GM18861 (cell line): ENCODE results near the gene DAGLA.

ENCODE experiments used
- ATAC-seq: cut with Tn5 transposase; IDR thresholded peaks from one replicate; pipeline ENCODE4 v1.9.1; 2021; ENCODE audit not compliant: unreplicated experiment

DAGLA gene

DNA sequence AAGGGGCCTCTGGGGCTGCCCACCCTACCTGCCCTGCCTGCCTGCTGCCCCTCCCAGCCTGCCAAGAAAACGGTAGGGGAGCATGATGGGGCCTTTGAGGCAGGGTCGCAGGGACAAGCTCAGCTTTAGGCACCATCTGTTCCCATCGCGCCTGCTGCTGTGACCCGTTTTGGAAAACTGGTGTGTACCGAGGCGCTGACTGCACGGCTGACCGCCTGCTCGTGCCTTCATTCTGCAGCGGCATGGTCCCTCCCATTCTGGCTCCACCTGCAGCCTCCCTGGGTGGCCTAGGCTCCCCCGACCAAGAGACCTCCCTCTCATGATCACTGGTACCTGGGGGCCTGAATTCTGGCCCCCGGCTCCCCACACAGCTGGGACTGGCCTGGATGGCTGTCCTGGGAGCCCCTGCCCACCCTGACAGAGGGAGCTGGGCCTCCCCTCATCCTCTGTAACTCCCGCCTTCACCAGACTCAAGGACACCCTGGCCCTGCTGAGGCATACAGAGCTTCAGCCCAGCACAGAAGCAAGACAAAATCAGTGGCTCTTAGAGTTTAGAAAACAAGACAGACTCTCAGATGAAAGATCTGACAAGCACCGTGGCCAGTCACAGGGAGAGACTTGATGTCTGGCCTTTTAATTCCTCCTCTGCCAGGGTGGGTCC is 65.7 kb downstream of the DAGLA start:
- no peak for ATAC-seq

GRCh38 chr11:61746442-61747191 is 66.4 kb downstream of the DAGLA start:
- no peak for ATAC-seq

- ATAC-seq, result peak; percentile 49
These were observed 67.2 kb downstream of the DAGLA start for GRCh38 chr11:61747192-61747966.

GRCh38 chr11:61747967-61748285 is 67.7 kb downstream of the DAGLA start:
- ATAC-seq, result no peak

GRCh38 chr11:61749591-61750217 is 69.5 kb downstream of the DAGLA start:
- no peak for ATAC-seq

GRCh38 chr11:61750631-61751273 is 70.6 kb downstream of the DAGLA start:
- ATAC-seq, result no peak

DNA sequence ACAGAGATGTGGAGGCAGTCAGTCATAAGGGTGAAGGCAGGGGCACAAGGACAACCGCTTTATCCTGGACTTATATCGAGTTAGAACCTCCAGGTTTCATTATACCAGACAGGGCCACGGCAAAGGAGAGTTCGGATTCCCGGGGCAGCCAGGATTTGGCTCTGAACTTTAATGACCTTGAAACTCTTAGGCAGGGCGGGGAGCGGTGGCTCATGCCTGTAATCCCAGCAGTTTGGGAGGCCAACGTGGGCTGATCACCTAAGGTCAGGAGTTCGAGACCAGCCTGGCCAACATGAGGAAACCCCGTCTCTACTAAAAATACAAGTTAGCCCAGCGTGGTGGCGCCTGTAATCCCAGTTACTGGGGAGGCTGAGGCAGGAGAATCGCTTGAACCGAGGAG is 71.2 kb downstream of the DAGLA start:
- ATAC-seq, result no peak

DNA sequence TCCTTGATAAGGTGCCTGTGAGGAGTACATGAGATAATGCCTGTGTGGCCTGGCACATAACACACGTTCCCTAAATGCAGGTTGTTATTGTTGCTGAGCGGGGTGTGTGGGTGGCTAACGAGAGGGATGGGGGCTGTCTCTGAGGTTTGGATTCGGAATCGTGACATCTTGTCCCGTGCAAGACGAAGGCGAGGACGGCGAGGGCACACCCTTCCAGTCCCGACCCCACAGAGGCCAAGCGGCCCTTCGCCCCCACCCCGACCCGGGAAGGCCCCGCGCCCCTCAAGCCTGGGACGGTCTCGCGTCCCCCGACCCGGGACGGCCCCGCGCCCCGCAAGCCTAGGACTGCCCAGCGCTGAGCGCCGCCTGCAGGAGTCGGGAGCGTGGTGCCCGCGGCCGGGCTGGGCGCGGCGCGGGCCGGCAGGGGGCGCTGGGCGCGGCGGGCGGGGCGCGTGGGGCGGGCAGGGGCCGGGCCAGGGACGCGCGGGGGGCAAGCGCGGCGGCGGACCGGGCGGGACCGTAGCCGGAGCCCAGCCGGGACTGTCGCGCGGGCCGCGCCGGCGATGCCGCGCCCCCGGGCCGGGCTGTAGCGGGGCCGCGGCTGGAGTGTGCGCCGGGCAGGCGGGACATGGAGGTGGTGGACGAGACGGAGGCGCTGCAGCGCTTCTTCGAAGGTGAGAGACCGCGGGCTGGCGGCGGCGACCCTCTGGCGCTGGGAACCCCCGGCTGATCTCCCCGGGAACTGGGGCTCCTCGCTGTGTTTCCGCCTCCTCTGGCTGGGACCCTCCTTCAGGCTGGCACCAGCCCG is 72.1 kb downstream of the DAGLA start, which contains the start of gene MYRF:
TSS of gene MYRF (plus strand) at position 520 of the 808 bp plus-strand sequence. CDS start at position 629, 109 bp downstream.
- no peak for ATAC-seq

DNA sequence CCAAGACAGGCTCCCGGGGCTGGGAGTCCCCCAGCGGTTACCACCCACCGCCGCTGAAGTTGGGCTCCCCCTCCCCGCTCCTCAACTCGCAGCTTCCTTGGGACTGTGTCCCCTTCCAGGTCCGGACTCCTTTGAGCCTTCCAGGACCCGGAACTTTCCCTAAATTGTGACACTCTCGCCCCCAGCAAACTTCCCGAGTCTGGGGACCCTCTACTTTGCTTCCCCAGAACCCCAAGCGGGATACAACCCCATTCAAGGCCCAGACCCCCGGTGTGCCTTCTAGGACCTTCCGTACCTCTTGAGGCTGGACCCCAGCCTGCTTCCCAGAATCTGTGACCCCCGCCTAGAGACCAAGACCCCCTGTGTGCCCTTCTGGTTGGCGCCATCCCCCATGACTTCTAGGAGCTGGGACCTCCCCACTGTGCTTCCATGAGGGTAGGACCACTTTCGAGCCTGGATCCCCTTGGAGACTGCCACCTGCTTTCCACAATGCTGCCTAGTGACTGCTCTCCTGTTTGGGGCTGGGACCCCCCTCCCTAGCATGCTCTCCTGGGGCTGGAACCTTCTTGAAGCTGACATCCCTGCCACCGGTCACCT is 72.8 kb downstream of the DAGLA start:
- ATAC-seq, result no peak

DNA sequence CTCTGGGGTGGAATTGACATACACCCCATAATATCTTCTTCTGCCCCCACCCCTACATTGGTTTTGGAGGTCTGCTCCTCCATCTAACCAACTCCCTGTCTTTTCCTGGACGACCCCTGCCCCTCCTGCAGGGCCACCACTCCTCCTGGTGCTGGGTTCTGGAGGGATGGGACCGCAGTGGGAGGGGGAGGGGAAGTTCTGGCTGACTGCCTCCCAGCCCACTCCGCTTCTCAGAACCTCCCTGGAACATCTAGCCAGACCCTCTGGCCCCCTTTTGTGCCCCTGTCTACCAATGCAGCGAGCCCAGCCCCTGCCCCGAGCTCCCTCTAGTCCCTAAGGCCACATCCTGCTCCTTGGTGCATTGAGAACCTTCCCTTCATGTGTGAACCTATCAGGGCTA is 73.5 kb downstream of the DAGLA start:
- ATAC-seq, result no peak

GRCh38 chr11:61754534-61755482 is 74.6 kb downstream of the DAGLA start:
- ATAC-seq, result no peak

DNA sequence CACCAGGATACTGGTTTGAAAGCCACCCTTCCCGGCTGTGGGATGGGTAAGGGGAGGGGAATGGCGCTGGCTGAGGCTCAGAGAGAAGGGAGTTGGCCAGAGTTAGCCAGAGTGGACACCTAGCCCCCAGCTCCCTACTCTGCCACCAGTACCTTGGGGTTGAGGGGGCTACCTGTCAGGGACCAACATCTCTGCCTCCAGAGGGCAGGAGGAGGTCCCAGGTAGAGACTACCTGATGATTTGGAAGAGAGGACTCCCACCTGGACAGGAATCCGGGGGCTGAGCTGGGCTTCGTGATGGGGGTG is 75.9 kb downstream of the DAGLA start:
- ATAC-seq, result no peak

GRCh38 chr11:61756452-61757212 is 76.4 kb downstream of the DAGLA start:
- ATAC-seq, result peak; percentile 44

DNA sequence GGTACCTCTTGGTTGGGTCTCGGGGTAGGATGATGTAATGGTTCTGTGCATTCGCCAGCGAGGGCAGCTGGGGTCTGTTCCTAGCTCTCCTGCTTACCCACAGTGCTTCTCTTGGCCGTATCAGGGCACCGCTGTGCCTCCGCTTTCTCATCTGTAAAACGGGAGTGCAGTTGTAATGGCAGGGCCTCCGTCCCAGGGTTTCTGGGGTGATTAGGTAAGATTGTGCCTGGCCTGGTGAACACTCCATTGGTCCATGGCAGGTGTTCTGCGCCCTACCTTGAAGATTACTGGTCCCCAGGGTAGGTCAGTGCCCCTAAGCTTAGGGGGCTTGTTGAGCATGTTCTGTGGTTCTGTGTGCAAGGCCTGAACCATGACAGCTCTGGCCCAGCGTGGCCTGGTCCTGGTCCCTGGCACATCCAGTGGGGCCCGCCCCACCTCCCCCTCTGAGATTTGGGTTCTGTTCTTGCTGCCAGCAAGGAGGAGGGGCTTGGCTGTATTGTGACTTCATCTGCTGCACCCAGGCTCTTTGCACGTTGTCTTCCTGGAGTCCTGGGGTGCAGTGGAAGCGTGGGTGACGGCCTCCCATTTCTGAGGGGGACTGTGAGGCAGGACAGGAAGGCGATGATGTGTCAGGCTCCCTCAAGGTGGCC is 77.1 kb downstream of the DAGLA start:
- no peak for ATAC-seq

- ATAC-seq, result no peak
These were observed 80.8 kb downstream of the DAGLA start for GRCh38 chr11:61760946-61761345.

- no peak for ATAC-seq
These were observed 81.4 kb downstream of the DAGLA start for GRCh38 chr11:61761440-61762222.

- ATAC-seq, result no peak
These were observed 82.0 kb downstream of the DAGLA start for GRCh38 chr11:61762223-61762615.
